NCI-H1048 (cell line): ENCODE data around the gene FOXK2.

Experiments
- DNase-seq: peaks from one replicate; lab custom pipeline; 2025; lab: John Stamatoyannopoulos, UW

FOXK2 gene

DNA sequence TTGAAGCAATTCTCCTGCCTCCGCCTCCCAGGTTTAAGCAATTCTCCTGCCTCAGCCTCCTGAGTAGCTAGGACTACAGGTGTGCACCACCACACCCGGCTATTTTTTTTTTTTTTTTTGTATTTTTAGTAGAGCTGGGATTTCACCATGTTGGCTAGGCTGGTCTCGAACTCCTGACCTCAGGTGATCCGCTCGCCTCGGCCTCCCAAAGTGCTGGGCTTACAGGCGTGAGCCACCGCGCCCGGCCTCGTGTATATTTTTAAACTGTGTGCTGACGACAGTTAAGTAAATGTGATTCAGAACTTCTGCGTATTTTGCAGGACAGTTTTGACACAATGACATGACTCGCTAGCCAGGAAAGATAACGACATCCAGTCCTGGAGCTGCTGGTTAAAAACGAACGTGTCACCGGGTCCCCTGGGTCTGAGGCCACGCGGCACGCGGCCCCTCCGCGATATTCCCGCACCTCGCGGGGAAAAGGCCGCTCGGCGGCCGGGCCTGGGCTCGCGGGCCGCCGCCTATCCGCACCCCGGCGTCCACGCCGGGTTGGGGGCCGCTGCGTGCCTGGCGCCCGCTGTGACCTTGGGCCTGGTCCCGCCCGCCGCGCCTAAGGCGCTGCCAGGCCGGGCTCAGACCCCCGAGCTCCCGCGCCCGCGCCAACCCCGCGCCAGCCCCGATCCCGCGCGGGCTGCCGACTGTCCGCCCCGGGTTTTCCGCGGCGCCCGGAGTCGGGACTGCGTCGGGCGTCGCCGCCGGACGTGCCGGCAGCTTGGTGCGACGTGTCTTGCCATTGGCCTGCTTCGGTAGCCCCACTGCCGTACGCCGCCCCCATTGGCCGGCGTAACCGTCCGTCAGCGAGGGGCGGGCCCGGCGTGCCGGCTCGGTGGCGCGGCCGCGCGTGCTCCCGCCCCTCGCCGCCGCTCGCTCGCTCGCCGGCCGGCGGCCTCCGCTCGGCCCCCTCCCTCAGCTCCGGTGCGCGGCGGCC lies at the start of gene FOXK2:
Gene FOXK2, plus strand, starts transcription at position 907 of the 985 bp plus-strand sequence. CDS start 157 bp downstream, outside the sequence.
- peak; percentile 88 for DNase-seq

DNA sequence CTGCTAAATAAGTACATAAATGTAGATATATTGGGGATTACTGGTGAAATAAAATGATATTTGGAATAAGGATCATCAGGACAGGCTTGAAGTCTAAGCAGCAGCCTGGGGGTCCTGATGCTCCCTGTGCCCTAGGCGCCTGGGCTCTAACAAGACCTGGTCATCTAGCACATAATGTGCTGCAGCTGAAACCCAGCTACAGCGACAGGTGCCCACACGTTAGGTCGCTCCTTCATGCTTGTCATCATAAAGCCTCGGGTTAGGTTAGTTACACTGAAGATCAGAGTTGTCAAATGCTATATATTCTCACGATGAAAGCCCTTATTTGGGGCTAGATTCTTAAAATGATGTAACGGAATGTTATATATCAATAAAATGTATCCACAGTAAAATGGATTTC lies 49.5 kb upstream of the FOXK2 start:
- no peak for DNase-seq

DNA sequence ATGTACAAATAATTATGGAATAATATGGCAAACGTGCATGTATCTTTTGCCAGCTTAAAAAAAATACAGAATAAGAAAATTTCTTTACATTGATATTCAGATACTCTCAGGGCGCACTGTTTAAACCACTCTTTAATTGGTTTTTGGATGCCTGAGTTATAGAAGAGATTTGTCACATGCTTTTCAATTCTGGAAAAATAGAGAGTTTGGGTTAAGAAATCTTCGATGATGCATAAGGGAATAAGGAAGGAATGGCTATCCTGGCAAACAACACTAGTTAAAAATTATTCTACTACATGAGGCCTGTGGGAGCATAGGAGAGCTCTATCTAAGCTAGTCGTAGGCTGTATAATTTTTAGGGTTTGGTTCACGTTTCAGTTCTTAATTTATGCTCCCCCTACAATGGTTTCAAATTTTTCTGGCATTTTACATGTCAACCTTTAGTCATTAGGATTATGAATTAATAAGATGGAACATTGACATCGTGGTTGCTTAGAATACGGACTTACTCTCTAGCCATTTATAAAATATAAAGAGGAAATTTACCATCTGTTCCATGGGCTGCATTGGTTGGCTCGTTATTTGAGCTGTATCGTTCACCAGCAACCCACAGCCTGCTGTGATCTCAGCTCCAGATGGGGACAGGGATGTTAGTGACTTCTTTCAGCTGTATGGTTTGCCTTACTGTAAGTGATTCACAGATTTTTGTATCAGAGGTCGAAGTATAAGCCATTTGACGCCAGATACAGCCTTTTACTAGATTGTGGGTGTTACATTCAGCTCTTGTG lies 45.1 kb upstream of the FOXK2 start:
- no peak for DNase-seq

DNA sequence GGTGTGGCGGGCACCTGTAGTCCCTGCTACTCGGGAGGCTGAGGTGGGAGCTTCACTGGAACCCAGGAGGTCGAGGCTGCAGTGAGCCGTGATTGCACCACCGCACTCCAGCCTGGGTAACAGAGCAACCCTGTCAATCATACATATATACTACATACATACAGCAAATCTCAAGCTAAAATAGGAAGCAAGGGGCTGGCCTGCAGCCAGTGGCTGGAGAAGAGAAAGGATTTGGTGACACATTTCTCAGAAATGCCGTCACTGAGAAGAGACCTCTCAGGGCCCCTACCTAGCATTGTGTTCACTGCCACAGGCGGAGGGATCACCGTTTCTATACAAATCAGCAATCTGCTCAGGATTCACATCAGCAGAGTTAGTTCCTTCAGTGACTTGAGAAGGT lies 44.1 kb upstream of the FOXK2 start:
- DNase-seq: no peak

DNA sequence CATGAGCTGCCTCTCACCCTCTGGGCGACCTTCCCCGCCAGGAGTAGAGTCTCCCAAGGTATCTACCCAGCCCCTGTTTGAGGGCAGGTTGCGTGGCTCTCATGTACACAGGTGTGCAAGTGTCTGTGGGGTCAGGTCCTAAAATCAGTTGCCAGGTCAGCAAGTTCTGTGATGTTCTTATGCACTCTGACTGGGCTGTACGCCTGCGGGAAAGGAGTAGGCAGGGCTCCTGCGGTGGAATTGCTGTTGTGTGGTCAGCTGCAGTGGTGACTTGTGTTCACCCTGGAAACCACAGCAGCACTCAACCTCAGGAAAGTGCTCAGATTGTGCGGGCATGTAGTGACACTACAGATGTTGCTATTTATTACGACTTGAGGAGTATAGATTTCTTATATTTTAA lies 41.6 kb upstream of the FOXK2 start:
- DNase-seq: no peak

DNA sequence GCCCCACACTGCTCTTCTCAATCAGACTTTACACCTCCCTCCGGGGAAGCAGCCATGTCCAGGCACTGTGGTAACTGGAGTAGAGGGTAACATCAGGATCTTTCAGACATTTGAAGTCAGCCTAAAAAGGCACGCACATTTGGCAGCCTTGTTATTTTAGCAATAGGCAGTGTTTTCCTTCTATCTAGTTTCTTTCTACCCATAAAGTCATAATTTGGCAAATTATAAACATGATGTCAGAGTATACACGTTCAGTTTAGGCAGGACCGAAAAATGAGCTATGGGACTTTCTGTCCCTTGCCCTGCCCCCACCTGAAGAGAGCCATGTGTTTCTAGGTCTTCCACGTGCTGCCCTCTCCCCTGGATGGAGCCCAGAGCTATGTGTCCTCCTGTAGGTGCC lies 39.9 kb upstream of the FOXK2 start:
- DNase-seq: no peak

DNA sequence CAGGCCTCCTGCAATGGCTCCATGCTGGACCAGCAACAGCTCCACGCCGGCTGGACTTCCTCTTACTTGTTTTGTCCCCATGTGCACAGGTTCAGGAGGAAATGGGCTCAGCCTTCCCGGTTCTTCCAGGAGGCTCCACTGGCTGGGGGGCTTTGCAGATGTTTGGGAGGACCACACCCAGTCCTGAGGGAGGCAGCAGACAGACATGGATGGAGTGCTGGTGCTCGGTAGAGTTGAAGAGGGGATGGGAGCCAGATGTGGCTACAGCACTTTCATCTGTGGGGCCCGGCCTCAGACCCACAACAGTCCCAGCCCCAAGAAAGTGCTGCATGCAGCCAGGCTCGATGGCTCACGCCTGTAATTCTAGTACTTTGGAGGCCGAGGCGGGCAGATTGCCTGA lies 39.2 kb upstream of the FOXK2 start:
- no peak for DNase-seq

DNA sequence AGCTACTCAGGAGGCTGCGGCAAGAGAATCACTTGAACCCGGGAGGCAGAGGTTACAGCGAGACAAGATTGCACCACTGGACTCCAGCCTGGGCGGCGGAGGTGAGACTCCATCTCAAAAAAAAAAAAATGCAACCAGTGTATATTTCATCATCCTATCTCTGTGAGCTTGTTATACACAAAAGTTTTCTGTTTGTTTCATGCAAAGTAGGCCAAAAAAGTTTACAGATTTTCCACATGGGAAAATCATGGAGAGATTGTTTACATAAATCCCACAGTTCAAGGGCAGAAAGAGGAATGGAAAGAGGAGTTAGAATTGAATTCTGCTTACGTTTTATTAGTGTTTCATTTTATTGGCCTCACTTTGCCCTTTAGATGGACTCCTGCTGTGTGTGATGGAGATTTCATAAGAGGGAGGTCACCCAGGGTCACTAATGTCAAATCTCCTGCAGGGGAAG lies 36.3 kb upstream of the FOXK2 start:
- no peak for DNase-seq

DNA sequence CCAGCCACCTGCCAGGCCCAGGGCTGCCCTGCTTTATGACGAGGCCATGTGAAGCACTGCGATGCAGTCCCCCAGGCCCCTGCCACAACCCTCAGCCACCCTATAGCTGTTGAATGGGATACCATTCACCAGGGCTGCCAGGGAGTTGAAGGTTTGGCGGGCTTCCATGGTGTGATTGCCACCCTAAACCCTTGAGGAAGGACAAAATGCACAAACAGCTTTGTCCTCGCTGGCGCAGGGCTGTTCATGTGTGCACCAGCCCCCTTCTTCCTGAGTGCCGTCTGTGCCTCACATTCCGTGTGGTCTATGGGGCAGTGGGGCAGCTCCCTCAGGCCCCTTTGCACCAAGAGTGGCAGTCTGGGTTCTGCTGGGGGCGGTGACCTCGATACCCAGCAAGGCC lies 35.7 kb upstream of the FOXK2 start:
- DNase-seq: no peak

DNA sequence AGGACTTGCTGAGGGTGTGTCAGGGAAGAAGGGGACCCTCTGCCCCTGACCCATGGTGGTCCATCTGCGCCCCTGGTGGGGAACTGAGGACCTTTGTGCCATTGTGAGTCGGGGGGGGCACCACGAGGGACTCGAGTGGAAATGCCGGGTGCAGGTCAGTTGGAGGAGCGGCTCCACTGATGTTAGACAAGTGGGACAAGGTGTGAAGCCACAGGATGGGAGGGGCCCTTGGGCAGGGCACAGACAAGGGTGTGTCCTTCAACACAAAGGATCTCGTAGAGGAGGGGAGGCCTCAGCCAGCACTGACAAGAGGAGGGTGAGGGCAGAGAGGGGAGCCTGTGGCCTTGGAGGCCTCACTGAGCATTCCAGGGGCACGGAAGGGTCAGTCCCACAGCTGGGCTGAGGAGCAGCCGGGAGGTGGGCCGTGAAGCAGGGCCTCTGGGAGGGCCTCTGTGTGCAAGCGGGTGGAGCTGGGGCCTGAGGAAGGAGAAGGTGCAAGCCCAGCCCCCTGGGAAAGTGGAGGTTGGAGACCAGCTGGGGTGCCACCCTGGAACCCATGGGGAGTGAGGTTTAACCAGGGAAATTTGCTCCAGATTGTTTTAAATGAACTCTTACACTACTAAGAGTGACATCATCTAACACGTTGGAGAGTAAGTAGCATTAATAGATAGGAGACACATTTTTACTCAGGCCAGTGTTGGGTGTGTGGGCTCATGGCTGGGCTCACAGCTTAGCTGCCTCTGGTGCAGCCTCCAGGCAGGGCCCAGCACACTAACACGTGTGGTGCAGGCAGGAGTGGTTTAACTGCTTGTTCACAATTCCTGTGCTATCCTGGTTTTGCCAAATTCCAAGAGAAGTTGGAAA lies 33.1 kb upstream of the FOXK2 start:
- no peak for DNase-seq

DNA sequence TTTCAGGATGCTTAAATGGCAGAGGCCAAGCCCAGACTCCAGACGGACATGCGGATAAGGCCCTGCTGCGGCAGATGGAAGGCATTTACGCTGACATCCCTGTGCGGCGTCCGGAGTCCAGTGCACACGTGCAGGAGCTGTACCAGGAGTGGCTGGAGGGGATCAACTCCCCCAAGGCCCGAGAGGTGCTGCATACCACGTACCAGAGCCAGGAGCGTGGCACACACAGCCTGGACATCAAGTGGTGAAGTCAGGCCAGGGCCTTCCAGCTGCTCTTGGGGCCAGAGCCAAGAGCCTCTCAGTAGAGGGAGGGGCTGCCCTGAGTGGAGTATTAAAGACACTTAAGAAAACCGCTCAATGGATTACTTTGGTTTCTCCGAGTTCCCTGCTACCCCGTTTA lies 31.6 kb upstream of the FOXK2 start:
- no peak for DNase-seq

DNA sequence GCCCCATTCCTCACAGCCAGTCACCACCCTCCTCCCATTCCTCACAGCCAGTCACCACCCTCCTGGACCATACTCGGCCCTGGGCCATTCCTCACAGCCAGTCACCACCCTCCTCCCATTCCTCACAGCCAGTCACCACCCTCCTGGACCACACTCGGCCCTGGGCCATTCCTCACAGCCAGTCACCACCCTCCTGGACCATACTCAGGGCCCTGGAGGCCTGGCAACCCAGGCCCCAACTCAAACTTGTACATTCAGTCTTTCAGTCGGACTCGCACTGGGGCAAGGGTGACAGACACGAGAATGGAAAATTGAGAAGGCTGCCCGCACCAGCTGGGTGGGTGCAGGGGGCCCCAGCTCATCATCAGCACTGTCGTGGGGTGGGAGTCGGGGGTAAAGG lies 30.4 kb upstream of the FOXK2 start:
- DNase-seq: no peak

DNA sequence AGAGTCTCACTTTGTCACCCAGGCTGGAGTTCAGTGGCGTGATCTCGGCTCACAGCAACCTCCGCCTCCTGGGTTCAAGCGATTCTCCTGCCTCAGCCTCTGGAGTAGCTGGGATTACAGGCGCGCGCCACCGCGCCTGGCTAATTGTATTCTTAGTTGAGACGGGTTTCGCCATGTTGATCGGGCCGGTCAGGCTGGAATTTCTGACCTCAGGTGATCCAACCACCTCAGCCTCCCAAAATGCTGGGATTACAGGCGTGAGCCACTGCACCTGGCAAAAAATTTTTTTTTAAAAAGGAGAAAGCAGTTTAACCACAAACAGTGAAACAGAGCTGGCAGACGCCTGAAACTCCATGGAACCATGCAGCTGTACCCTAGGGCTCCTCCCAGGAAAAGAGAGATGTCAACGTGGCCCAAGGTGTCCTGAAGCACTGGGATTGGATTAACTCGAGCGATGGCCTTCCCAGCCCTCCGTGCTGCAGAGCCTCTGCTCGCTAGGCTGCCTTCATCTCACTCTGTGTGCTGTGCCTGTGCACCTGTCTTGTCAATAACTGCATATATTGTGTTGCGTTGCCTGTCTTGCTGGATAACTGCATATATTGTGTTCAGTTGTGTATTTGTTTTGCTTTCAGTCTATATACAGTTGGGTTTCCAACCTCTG lies 29.6 kb upstream of the FOXK2 start:
- no peak for DNase-seq

DNA sequence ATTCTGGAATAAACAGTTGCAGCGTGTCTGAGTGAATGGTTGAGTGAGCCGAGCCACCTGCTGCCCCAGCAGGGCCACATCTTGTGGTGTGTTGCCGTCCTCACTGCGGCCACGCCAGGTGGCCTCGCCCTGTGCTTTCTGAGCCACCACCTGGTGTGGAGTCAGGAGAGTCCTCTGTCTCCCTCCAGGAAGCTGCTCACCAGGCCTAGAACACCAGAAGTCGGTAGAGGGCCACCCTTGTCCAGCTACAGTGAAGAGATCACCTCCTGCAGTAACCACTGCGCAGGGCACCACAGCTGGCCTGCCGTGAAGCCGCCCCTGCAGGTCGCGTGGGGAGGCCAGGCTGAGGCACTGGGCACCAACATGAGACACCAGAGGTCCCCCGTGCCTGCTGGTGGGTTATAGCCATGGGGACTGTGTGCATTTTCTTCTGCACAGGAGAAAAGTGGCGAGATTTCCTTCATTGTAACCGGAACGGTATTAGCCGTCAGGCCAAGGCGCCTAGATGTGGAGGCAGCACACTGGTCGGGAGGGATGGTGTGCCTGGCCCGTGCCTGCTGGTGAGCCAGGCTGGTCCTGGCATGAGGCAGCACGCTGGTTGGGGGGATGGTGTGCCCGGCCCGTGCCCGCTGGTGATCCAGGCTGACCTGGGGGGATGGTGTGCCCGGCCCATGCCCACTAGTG lies 28.9 kb upstream of the FOXK2 start:
- DNase-seq: no peak

DNA sequence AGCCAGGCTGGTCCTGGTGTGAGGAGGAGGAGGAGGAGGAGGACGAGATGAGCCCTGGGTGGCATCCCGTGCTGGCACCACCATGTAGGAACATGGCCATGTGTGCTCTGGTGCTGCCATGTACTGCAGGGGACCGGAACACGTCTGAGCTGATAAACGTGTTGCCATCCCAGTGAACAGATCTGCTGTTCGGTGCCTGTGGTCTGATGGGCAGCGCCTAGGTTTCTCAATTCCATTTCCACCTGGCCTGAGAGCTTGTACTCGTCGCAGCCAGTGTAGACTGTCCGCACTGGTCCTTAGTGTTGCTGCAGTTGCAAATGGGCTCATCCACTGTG lies 28.4 kb upstream of the FOXK2 start:
- DNase-seq: no peak

DNA sequence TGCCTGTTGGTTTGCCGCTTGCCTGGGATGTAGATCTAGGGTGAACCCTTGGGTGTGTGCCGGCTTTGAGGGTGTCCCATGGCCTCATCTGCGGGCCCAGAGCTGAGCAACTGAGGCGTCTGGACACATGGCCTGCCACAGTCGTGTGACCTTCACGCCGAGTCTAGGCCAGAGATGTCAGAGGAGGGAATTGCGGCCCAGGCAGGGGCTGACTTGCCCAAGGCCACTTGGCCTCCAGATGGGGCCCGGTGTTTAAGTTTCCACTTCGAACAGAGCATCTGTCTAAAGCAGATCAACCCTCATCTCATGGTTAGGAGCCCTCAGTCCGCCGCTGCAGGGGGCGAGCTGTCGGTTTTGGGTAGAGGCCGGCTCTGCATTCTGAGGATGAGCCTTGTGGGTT lies 28.0 kb upstream of the FOXK2 start:
- DNase-seq: no peak

DNA sequence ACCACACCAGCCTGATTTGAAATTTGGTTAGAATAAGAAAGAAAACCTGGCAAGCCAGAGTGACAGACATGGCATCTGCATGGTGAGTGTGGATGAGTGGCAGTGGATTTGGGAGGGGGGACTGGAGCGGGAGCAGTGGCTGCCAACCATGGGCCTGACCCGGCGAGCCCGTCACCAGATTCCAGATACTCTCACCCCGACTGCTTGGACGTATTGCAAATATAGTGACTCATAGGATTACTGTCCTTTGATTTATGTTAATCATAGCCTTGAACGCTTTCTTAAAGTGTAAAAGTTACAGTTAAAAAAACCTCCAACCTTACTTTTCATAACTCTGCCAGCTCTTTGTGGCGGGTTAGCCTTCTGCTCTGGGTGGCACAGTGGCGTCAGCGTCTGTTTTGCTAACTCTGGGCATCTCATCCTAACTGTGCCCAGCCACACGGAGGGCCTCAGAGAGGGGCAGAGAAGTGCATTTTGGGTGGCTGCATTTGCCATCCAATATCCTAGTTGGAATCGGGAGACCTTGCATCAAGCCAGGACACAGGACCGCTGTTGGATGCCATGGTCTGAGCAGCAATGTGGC lies 26.8 kb upstream of the FOXK2 start:
- no peak for DNase-seq

DNA sequence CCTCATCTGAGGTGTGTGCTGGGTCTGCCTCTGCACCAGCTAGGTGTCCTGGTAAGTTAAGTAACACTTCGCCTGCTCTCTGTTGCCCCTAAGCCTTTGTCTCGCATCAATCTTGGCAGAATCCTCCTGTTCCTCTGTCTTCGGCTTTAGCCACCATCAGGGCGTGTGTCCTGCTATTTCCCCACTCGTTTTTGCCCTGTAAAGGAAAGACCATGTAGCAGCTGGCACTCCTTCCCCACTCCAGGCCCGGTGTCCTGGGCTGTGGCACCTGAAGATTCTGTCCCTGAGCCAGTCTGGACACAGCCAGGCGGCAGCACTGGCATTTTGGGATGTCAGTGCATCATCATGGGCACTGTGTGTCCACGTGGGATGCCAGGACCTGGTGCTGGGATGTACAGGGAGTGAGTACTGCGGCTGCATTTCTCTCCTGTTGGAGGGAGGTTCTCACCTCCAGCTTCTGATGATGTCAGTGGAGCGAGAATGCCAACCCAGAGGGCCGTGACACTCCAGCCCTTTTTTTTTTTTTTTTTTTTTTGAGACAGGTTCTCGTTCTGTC lies 26.2 kb upstream of the FOXK2 start:
- no peak for DNase-seq

DNA sequence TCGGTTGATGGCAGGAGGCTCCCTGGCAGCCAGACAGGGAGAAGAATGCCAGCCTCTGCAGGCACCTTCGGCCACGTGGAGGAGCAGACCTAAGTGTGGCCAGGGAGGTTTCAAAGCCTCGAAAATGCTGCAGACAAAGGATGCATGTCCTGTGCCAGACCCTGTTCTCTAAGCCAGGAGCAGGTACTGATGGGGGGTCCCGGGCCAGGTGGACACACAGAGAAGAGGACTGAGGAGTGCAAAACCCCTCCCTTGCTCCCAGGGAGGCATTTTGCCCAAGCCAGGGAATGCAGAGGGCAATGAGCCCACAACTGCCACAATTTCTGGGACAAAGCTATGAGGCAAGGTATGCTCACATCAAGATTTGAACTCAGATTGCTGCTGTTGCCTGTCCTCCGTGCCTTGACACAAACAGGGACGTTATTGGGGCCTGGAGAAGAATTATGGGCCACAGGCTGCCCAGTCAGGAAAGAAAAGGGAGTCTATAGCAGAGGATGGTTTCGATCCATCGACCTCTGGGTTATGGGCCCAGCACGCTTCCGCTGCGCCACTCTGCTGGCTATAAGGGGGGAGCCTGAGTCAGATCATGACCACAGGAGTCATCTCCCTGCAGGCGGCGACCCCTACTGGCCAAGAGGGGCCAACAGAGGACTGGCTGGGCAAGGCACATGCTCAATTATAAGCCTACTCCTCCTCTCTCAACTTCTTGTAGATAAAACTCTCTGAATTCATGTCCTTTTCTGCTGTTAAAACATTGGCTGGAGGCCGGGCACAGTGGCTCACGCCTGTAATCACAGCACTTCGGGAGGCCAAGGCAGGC lies 25.1 kb upstream of the FOXK2 start:
- no peak for DNase-seq
